Muscle layer of colon (tissue), 2 donors: ENCODE results near the gene TIE1.

ENCODE experiments used
- H3K27ac ChIP-seq: one replicate; pipeline ENCODE4 v1.7.0; 2013; ENCODE audit warnings: low read depth, mild to moderate bottlenecking, low read length, moderate library complexity
- H3K27me3 ChIP-seq, 2 donors: one replicate each; pipeline ENCODE4 v1.7.0; 2013; ENCODE audit warnings: low read length in 2 of 2, mild to moderate bottlenecking in 2 of 2; ENCODE audit not compliant: insufficient read depth in 2 of 2, control insufficient read depth in 1 of 2
- H3K36me3 ChIP-seq: one replicate; pipeline ENCODE4 v1.7.0; 2013; ENCODE audit warnings: mild to moderate bottlenecking, low read length; ENCODE audit not compliant: insufficient read depth
- H3K4me1 ChIP-seq: one replicate; pipeline ENCODE4 v1.7.0; 2013; ENCODE audit warnings: mild to moderate bottlenecking, low read length; ENCODE audit not compliant: insufficient read depth
- H3K4me3 ChIP-seq, 2 donors: one replicate each; pipeline ENCODE4 v1.7.0; 2013; ENCODE audit warnings: low read length in 2 of 2, low read depth in 1 of 2, mild to moderate bottlenecking in 1 of 2, moderate library complexity in 1 of 2
- H3K9ac ChIP-seq: one replicate; pipeline ENCODE4 v1.7.0; 2013; ENCODE audit warnings: low read length
- H3K9me3 ChIP-seq: one replicate; pipeline ENCODE4 v1.7.0; 2013; ENCODE audit warnings: mild to moderate bottlenecking, low read length
- donor health status: abdominal sarcoma.
- donor health status: Adenocarcinoma of cecum.

The TIE1 gene

DNA sequence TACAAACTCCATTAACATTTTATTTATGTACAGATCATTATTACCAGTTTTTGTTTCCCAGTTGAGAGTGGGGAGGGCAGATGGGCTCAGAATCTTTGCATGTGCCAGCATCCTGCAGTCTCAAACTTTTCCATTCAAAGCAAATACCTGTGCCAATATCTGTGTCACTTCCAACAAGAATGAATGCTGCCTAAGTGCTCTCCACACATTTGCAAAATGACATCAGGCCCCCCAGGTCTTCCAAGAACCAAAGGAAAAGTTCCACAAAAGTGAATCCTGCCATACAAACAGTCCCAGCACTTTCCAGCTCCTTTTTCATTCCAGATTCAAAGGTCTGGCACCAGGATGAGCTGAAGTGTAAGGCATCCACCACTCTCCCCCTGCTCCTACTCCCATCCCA lies 1.7 kb upstream of the TIE1 start:
- Histone ChIP-seq H3K27me3 (no peaks in the 10 kb centered on the region), H3K4me1 (no peaks in the 10 kb centered on the region), H3K4me3 (no peak overlapping the region), H3K9me3 (no peaks in the 10 kb centered on the region), H3K27ac (no peak overlapping the region), H3K36me3 (no peaks in the 10 kb centered on the region), H3K9ac (no peak overlapping the region)

DNA sequence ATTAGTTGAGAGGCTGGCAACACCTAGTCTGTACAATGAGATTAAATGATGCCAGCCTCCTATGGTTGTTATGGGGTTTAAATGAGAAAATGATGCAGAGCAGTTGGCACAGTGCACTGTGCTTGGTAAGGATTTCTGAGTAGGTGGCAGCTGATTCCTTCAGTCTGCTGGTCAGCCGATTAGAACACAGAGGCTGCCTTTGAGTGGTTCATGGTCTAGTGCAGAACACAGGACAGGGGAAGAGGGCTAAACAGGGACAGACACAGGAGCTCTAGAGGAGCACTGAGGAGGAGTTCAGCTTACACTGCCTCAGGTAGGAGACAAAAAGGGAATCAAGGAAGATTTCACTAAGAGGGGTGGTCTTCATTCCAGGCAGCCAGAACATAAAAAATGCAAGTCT lies 1.4 kb downstream of the TIE1 start:
- Histone ChIP-seq H3K9me3 (no peaks in the 10 kb centered on the region), H3K27me3 (no peaks in the 10 kb centered on the region), H3K4me1 (no peaks in the 10 kb centered on the region), H3K9ac (no peak overlapping the region), H3K27ac (no peak overlapping the region), H3K4me3 (no peak overlapping the region), H3K36me3 (no peaks in the 10 kb centered on the region)

DNA sequence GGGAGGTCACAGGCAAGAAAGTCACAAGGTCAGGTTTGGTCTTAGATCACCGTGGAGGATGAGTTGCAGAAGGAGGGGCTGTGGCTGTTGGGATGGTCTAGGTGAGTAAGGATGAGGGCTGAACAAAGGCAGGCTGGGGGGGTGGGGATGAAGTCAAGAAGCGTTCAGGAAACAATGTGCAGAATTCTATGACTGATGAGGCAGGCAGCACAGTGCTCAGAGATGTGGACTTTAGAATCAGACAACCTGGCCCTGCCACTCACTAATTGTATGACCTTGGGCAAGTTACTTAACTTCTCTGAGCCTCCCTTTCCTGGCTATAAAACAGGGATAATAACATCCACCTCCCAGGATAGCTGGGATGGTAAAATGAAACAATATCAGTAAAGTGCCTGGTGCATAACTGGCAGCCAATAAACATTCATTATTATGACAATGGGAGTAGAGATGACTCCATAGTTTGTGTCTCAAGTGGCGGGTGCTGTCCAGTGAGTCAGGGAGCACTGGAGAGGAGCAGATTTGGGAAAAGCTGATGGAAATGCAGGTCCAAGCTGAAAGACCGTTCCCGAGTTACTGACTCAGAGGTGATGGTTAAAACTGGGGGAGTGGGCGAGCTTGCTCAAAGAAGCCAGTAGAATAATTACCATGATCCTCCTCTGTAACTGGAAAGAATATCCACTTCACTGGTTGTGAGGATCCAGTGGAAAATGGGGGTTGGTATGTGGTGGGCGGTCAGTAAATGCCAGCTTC lies 2.1 kb downstream of the TIE1 start:
- Histone ChIP-seq H3K4me1 (no peaks in the 10 kb centered on the region), H3K9me3 (no peaks in the 10 kb centered on the region), H3K9ac (no peak overlapping the region), H3K4me3 (no peak overlapping the region), H3K27me3 (no peaks in the 10 kb centered on the region), H3K36me3 (no peaks in the 10 kb centered on the region), H3K27ac (no peak overlapping the region)

DNA sequence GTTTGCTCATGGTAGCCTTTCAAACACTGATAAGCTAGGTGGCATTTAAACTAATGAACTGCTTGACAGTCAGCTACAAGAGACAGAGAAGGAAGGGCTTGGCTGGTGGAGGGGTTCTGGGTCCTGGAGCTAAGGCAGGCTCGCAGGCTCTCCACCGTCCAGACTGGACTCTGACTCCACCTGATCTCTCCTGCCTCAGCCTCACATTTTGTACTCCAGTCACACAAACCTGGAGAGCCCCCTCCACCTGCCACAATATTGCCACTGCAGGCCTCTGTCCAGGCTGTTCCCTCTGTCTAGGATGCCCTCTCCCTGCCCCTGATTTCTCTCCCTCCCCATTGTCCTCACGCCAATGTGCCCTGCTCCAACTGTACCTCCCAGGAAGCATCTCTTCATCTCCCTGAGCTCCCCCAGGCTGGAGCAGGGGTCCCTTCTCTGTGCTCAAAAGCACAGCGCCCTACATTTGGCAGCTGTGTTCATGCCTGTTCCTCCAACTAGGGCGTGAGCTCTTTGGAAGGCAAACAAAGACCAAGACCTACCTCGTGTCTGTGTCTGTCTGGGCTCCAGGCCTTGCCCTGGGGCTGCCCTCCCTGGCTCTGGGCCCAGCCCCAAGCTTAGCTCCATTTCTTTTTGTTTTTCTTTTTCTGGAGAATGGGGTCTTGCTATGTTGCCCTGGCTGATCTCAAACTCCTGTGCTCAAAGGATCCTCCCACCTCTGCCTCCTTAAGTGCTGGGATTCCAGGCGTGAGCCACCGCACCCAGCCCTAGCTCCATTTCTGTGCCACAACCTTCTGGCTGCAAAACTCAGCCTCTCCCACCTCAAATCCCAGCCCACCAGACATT lies 2.9 kb downstream of the TIE1 start:
- no peaks in the 10 kb centered on the region for H3K27me3 ChIP-seq
- no peak overlapping the region for H3K4me3 ChIP-seq
- H3K27ac ChIP-seq, result no peak overlapping the region
- no peaks in the 10 kb centered on the region for H3K9me3 ChIP-seq
- H3K36me3 ChIP-seq, result no peaks in the 10 kb centered on the region
- no peak overlapping the region for H3K9ac ChIP-seq
- no peaks in the 10 kb centered on the region for H3K4me1 ChIP-seq

DNA sequence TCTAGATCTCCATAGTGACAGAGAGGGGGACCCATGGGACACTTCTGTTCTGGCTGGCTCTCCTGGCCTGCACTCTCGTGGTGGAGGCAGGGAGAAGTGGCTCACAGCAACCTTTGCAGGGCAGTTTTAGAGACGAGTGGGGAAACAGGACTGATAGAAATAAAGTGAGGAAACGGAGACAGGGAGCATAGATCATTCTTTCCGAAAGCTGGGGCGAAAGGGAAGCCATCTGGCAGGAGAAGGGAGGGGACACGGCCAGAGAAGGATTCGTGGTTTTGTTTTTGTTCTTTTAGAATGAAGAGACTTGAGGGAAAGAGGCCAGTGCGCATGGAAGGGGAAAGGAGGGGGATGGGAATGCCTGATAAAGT lies 3.5 kb downstream of the TIE1 start:
- H3K4me1 ChIP-seq, result no peaks in the 10 kb centered on the region
- no peak overlapping the region for H3K27ac ChIP-seq
- no peaks in the 10 kb centered on the region for H3K27me3 ChIP-seq
- no peak overlapping the region for H3K4me3 ChIP-seq
- H3K9me3 ChIP-seq, result no peaks in the 10 kb centered on the region
- no peak overlapping the region for H3K9ac ChIP-seq
- H3K36me3 ChIP-seq, result no peaks in the 10 kb centered on the region

DNA sequence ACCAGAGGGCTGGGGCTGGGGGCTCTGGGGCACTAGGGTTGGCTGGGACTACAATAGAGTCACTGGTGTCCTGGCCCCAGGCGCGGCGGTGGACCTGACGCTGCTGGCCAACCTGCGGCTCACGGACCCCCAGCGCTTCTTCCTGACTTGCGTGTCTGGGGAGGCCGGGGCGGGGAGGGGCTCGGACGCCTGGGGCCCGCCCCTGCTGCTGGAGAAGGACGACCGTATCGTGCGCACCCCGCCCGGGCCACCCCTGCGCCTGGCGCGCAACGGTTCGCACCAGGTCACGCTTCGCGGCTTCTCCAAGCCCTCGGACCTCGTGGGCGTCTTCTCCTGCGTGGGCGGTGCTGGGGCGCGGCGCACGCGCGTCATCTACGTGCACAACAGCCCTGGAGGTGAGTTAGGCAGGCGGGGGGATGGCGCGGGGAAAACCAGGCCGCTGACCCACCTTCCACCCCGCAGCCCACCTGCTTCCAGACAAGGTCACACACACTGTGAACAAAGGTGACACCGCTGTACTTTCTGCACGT lies 4.1 kb downstream of the TIE1 start:
- H3K27ac ChIP-seq, result no peak overlapping the region

DNA sequence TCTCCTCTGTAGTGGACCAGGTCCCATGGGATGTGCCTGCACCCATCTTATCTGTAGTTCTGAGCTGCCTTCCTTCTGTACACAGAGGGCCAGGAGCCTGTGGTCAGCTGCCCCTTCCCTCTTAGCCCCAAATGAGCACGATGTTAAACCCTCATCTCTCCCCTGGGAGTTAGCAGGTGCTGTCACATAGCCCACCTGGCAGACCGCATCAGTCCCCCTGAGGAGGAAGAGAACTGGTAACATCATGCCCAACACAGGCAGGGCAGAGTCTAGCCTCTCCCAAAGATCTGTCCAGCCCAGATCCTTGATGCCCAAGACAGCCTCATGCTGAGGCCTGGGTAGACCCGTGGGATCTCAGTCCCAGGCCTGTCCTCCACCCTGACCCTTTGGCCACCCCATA lies 4.7 kb downstream of the TIE1 start:
- Histone ChIP-seq H3K27ac (no peak overlapping the region), H3K36me3 (no peaks in the 10 kb centered on the region), H3K4me1 (no peaks in the 10 kb centered on the region), H3K9ac (no peak overlapping the region), H3K4me3 (no peak overlapping the region), H3K27me3 (no peaks in the 10 kb centered on the region), H3K9me3 (no peaks in the 10 kb centered on the region)

More for the DNA sequence above, 4.1 kb downstream of the TIE1 start:
- Histone ChIP-seq H3K4me1 (no peaks in the 10 kb centered on the region), H3K4me3 (no peak overlapping the region), H3K9ac (no peak overlapping the region), H3K27me3 (no peaks in the 10 kb centered on the region), H3K9me3 (no peaks in the 10 kb centered on the region), H3K36me3 (no peaks in the 10 kb centered on the region)

DNA sequence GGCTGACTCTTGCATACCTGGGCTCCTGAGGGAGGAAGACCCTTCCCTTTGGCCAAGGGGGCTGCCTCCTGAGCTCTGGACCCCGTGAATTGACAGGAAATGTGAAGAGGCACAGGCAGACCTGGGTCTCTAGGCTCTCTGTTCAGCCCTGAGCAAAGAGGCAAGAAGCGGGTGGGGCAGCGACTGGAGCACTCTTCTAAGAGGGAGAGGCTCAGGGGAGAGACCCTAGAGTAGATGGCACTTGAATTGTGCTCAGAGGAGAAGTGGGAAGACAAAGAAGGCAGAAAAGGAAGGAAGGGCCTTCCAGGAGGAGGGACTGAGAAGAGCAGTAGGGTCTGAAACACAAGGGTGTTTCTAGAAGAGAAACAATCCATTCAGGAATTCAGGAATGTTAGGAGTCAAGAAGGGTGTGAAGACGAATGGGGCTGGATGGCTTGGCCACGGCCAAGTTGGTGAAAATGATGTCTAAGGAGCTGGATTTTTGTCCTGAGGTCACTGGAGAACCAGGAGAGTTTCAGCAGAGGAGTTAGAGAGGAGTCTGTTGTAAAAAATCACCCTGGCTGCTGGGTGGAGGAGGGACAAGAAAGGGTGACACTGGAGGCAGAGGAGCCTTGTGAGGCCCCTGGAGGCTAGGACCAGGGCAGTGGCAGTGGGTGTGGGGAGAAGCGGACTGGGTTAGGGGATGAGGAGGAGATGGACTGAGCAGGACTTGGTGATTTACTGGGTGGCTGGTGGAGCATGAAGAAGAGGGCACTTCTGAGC lies 5.3 kb downstream of the TIE1 start:
- Histone ChIP-seq H3K9ac (no peak overlapping the region), H3K9me3 (no peaks in the 10 kb centered on the region), H3K27ac (no peak overlapping the region), H3K36me3 (no peaks in the 10 kb centered on the region), H3K4me3 (no peak overlapping the region), H3K27me3 (no peaks in the 10 kb centered on the region), H3K4me1 (no peaks in the 10 kb centered on the region)

DNA sequence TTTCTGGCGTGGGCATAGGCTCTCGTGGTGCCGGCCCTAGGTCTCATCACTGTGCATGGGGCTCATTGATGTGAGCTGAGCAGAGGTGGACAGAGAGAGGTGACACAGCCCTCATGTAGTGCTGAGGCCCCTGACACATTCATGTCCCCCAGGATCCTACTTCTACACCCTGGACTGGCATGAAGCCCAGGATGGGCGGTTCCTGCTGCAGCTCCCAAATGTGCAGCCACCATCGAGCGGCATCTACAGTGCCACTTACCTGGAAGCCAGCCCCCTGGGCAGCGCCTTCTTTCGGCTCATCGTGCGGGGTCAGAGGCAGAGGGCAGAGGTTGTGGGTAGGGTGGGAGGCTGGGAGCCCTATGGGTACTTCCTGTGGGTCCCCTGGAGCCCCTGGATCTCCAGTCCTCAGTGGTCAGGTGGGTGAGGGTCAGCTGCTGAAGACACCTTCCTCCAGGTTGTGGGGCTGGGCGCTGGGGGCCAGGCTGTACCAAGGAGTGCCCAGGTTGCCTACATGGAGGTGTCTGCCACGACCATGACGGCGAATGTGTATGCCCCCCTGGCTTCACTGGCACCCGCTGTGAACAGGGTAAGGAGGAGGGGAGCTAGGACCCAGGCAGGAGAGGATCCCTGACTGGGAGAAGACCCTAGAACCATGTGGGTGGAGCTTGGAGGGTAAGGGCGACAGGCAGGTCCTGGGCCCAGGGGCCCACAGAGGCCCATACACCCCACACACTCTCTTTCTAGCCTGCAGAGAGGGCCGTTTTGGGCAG lies 6.1 kb downstream of the TIE1 start:
- no peaks in the 10 kb centered on the region for H3K27me3 ChIP-seq
- H3K9me3 ChIP-seq, result no peaks in the 10 kb centered on the region
- no peaks in the 10 kb centered on the region for H3K36me3 ChIP-seq
- H3K27ac ChIP-seq, result no peak overlapping the region
- H3K4me1 ChIP-seq, result no peaks in the 10 kb centered on the region
- H3K9ac ChIP-seq, result no peak overlapping the region
- H3K4me3 ChIP-seq, result no peak overlapping the region

DNA sequence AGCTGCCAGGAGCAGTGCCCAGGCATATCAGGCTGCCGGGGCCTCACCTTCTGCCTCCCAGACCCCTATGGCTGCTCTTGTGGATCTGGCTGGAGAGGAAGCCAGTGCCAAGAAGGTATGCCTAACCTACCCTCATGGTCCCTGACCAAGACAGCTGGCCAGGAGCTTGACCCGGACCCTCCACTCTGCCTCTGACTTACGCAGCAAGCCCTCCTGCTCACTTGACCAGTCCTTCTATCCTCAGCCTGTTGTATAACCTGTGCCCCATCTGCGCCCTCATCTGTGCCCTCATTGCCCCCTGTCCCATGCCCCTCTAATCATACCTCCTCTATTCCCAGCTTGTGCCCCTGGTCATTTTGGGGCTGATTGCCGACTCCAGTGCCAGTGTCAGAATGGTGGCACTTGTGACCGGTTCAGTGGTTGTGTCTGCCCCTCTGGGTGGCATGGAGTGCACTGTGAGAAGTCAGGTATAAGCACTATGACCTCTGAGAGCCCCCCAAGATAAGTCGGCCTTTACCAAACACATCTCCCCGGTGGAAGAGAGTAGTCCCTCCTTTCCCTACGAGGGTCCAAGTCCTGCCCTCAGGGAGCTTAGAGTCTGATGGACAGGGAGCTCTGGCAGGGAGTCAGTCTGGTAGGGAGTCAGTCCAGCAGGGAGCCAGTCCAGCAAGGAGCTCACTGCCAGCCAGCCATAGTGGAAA lies 6.8 kb downstream of the TIE1 start:
- no peaks in the 10 kb centered on the region for H3K4me1 ChIP-seq
- H3K27me3 ChIP-seq, result no peaks in the 10 kb centered on the region
- H3K4me3 ChIP-seq, result no peak overlapping the region
- no peaks in the 10 kb centered on the region for H3K36me3 ChIP-seq
- H3K9ac ChIP-seq, result no peak overlapping the region
- H3K9me3 ChIP-seq, result no peaks in the 10 kb centered on the region
- H3K27ac ChIP-seq, result no peak overlapping the region
